ENCODE measurements around the gene DCDC2C. TPM values are rescaled to one million over a fixed set of nuclear protein-coding genes. Genes with fewer than 3 reads are reported as not detected.

Gene DCDC2C
- total and polyA plus RNA-seq, 2 donors (not counting 3 experiments of a cell fraction or from before 2014, with no cell fraction given) = not detected

- Histone ChIP-seq H3K4me1 (ENCODE audit: control insufficient read depth, extremely low read depth, insufficient read depth, low read length) (no peaks in the 10 kb centered on the region), H3K27ac (ENCODE audit: insufficient read depth, low read depth, low read length) (no peak overlapping the region), H2AFZ (ENCODE audit: low read depth, low read length) (no peak overlapping the region), H3K27me3 (ENCODE audit: control insufficient read depth in 2 of 2, insufficient read depth in 2 of 2, low read length in 2 of 2) (no peaks in the 10 kb centered on the region), H4K20me1 (replicated peaks; ENCODE audit: control insufficient read depth, extremely low read depth, insufficient read depth, low read length) (no peaks in the 10 kb centered on the region), H3K36me3 (ENCODE audit: control insufficient read depth in 2 of 2, extremely low read depth in 1 of 2, insufficient read depth in 2 of 2, low read length in 2 of 2) (no peaks in the 10 kb centered on the region), H3K4me2 (ENCODE audit: insufficient read depth, low read length) (no peak overlapping the region), H3K9me1 (replicated peaks; ENCODE audit: control insufficient read depth, extremely low read depth, insufficient read depth, low read length) (no peaks in the 10 kb centered on the region), H3K4me3 (replicated peaks in 1 of 3; ENCODE audit: insufficient read depth in 1 of 3, low read depth in 1 of 3, low read length in 3 of 3) (no peak overlapping the region), H3K9me3 (replicated peaks; ENCODE audit: control insufficient read depth, insufficient read depth, low read length) (no peaks in the 10 kb centered on the region), H3K9ac (replicated peaks; ENCODE audit: extremely low read depth, insufficient read depth, low read length) (no peak overlapping the region), H3K79me2 (ENCODE audit: control insufficient read depth, insufficient read depth, low read length) (no peaks in the 10 kb centered on the region)
- TF ChIP-seq GATA2 (IDR thresholded peaks at IDR 0.05; ENCODE audit: insufficient read depth, insufficient read length, low read depth, low read length) = no peak
- no peak for TF ChIP-seq POLR2AphosphoS5 (IDR thresholded peaks at IDR 0.05; ENCODE audit: insufficient read depth, low read depth, low read length)
- no peak for TF ChIP-seq POLR2A (IDR thresholded peaks at IDR 0.05; ENCODE audit: low read depth, low read length)
- TF ChIP-seq MYC (IDR thresholded peaks at IDR 0.05; ENCODE audit: low read depth, low read length) = no peak
- TF ChIP-seq, protein P1, sequence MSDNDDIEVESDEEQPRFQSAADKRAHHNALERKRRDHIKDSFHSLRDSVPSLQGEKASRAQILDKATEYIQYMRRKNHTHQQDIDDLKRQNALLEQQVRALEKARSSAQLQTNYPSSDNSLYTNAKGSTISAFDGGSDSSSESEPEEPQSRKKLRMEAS (IDR thresholded peaks at IDR 0.05; ENCODE audit: insufficient read depth, insufficient read length) = no peak
- TF ChIP-seq FOS (IDR thresholded peaks at IDR 0.05; ENCODE audit: borderline replicate concordance, insufficient read depth, low read length) = no peak
- TF ChIP-seq, protein P2, sequence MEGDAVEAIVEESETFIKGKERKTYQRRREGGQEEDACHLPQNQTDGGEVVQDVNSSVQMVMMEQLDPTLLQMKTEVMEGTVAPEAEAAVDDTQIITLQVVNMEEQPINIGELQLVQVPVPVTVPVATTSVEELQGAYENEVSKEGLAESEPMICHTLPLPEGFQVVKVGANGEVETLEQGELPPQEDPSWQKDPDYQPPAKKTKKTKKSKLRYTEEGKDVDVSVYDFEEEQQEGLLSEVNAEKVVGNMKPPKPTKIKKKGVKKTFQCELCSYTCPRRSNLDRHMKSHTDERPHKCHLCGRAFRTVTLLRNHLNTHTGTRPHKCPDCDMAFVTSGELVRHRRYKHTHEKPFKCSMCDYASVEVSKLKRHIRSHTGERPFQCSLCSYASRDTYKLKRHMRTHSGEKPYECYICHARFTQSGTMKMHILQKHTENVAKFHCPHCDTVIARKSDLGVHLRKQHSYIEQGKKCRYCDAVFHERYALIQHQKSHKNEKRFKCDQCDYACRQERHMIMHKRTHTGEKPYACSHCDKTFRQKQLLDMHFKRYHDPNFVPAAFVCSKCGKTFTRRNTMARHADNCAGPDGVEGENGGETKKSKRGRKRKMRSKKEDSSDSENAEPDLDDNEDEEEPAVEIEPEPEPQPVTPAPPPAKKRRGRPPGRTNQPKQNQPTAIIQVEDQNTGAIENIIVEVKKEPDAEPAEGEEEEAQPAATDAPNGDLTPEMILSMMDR (IDR thresholded peaks at IDR 0.05; ENCODE audit: extremely low read depth in 1 of 2, insufficient read depth in 1 of 2, low read depth in 1 of 2, low read length in 2 of 2) = no peak
- TF ChIP-seq JUN (IDR thresholded peaks at IDR 0.05; ENCODE audit: borderline replicate concordance, insufficient read depth, insufficient read length, low read depth) = no peak
- no peak for TF ChIP-seq EZH2 (IDR thresholded peaks at IDR 0.05; ENCODE audit: borderline replicate concordance, low read depth, low read length, severe bottlenecking)
- intact Hi-C loops (cut with micrococcal nuclease) = no loop called here
- dilution Hi-C loops (cut with MboI; ENCODE audit: extremely low pct_ligation_motif_present, low sequenced_read_pairs) = no loop called here
- ChIA-PET POLR2A (no interaction called here), CTCF (no interaction called here)
- DNase-seq (ENCODE audit: low read depth, low spot score) (no peak), FAIRE-seq (no peak)
- BruUV-seq (replicated peaks) = no TSS peak
Measured at GRCh38 chr2:3768960-3769765, 65.8 kb downstream of the DCDC2C start.
